GM12878 (cell line): ENCODE results near the gene DNAJB2. TPM values are rescaled to one million over a fixed set of nuclear protein-coding genes. Genes with fewer than 3 reads are reported as not detected.

Experiments
- ATAC-seq: fragments of 200-7000 bp; cut with Tn5 transposase; 3 replicates; pipeline ENCODE4 v1.9.1; 2020; ENCODE audit warnings: mild to moderate bottlenecking, moderate library complexity
- BruUV-seq: library from RNA; stranded (reverse); fragments of 400-500 nt; replicated peaks from 2 replicates; lab custom pipeline; 2021; lab: Mats Ljungman, UMichigan
- CTCF ChIA-PET: fragments of 300-600 bp; sonication (Branson Sonifier 250); formaldehyde crosslinking; extraction: SDS; loops from one replicate; lab custom pipeline; 2021; ENCODE audit warnings: inconsistent platforms; lab: Yijun Ruan, JAX
- POLR2A ChIA-PET: fragments of 350-600 bp; formaldehyde crosslinking; extraction: SDS; loops from one replicate; lab custom pipeline; 2021; ENCODE audit warnings: inconsistent platforms; lab: Charles Lee
- RAD21 ChIA-PET: fragments of 300-600 bp; sonication (Branson Sonifier 250); formaldehyde crosslinking; loops from one replicate; lab custom pipeline; 2023; ENCODE audit warnings: antibody characterized with exemption; ENCODE audit not compliant: unreplicated experiment; lab: Charles Lee
- SMC1A ChIA-PET: fragments of 300-600 bp; sonication (Branson Sonifier 250); formaldehyde crosslinking; loops from one replicate; lab custom pipeline; 2023; ENCODE audit not compliant: unreplicated experiment, uncharacterized antibody; lab: Charles Lee
- DNase-seq: peaks from one replicate; pipeline ENCODE4 v3.0.0-alpha.2; 2011; ENCODE audit warnings: low read depth, low spot score
- FAIRE-seq: peaks from 3 replicates; lab custom pipeline; 2011; peaks lifted over from hg19 to GRCh38; lab: Jason Lieb, UNC
- H2AFZ ChIP-seq: 2 replicates; pipeline ENCODE4 v1.6.0; 2011; ENCODE audit warnings: low read depth, low read length, control low read depth; ENCODE audit not compliant: control insufficient read depth
- H3K27ac ChIP-seq: 2 replicates; pipeline ENCODE4 v1.5.1; 2011; ENCODE audit warnings: control low read depth; ENCODE audit not compliant: control insufficient read depth, insufficient read depth
- H3K27me3 ChIP-seq, 2 experiments: replicated peaks in 1 of 2; 2 replicates each; pipeline versions ENCODE4 v1.6.0 to v1.6.1; 2011; ENCODE audit warnings: low read length in 1 of 2; ENCODE audit not compliant: control insufficient read depth in 2 of 2, insufficient read depth in 2 of 2
- H3K36me3 ChIP-seq, 2 experiments: 2 replicates each; pipeline ENCODE4 v1.5.1; 2011; ENCODE audit warnings: low read length in 1 of 2; ENCODE audit not compliant: control insufficient read depth in 2 of 2, insufficient read depth in 2 of 2
- H3K4me1 ChIP-seq: 2 replicates; pipeline ENCODE4 v1.6.1; 2011; ENCODE audit warnings: mild to moderate bottlenecking, low read length, moderate library complexity, mixed read lengths; ENCODE audit not compliant: control insufficient read depth, insufficient read depth
- H3K4me2 ChIP-seq: 2 replicates; pipeline ENCODE4 v1.6.0; 2011; ENCODE audit warnings: control low read depth; ENCODE audit not compliant: control insufficient read depth, insufficient read depth
- H3K4me3 ChIP-seq: fragments of 200-600 bp; sonication (generic); 2 replicates; pipeline ENCODE4 v1.5.1; 2016
- H3K79me2 ChIP-seq: 2 replicates; pipeline ENCODE4 v1.6.0; 2011; ENCODE audit warnings: low read length; ENCODE audit not compliant: control insufficient read depth, insufficient read depth
- H3K9ac ChIP-seq: 2 replicates; pipeline ENCODE4 v1.8.0; 2011; ENCODE audit warnings: low read length, control low read depth, mixed read lengths; ENCODE audit not compliant: control insufficient read depth, insufficient read depth
- H3K9me3 ChIP-seq: replicated peaks from 3 replicates; pipeline ENCODE4 v1.5.1; 2011; ENCODE audit warnings: mild to moderate bottlenecking, low read length; ENCODE audit not compliant: control insufficient read depth, insufficient read depth
- H4K20me1 ChIP-seq: 2 replicates; pipeline ENCODE4 v1.6.0; 2011; ENCODE audit not compliant: control insufficient read depth, insufficient read depth
- ATF7 ChIP-seq: fragments of 450-650 bp; IDR thresholded peaks from 2 replicates; pipeline ENCODE4 v1.6.1; 2016; ENCODE audit warnings: low read depth, mild to moderate bottlenecking
- EP300 ChIP-seq, 2 experiments: fragments of 150-350 bp in 1 of 2; IDR thresholded peaks; 2 replicates each; pipeline ENCODE4 v1.6.1; 2011 to 2012; ENCODE audit warnings: low read depth in 2 of 2, low read length in 2 of 2, borderline replicate concordance in 1 of 2, improper control_type of control experiment in 1 of 2, inconsistent platforms in 1 of 2; ENCODE audit not compliant: control insufficient read depth in 1 of 2
- ESRRA ChIP-seq: IDR thresholded peaks from 2 replicates; pipeline ENCODE4 v1.6.1; 2012; ENCODE audit warnings: mild to moderate bottlenecking, low read length, improper control_type of control experiment
- FOXK2 ChIP-seq: fragments of 450-650 bp; IDR thresholded peaks from 2 replicates; pipeline ENCODE4 v1.6.1; 2017; ENCODE audit warnings: mild to moderate bottlenecking, moderate library complexity
- NBN ChIP-seq: fragments of 450-650 bp; IDR thresholded peaks from 2 replicates; pipeline ENCODE4 v1.6.1; 2016
- PBX3 ChIP-seq: IDR thresholded peaks from 2 replicates; pipeline ENCODE4 v1.6.1; 2011; ENCODE audit warnings: mild to moderate bottlenecking, low read depth, low read length, moderate library complexity; ENCODE audit not compliant: insufficient replicate concordance
- RAD21 ChIP-seq: IDR thresholded peaks from 2 replicates; pipeline ENCODE4 v1.6.1; 2011; ENCODE audit warnings: mild to moderate bottlenecking, low read depth, low read length, moderate library complexity; ENCODE audit not compliant: insufficient read depth
- REST ChIP-seq: IDR thresholded peaks from 2 replicates; pipeline ENCODE4 v1.6.1; 2012; ENCODE audit warnings: mild to moderate bottlenecking, low read depth, low read length
- WRNIP1 ChIP-seq: IDR thresholded peaks from 2 replicates; pipeline ENCODE4 v1.6.1; 2011; ENCODE audit warnings: low read depth, low read length, improper control_type of control experiment, borderline replicate concordance
- WGBS: methylation state at CpG from one replicate; pipeline ENCODE4 v1.1.6; 2016; ENCODE audit warnings: low lambda C conversion rate; ENCODE audit not compliant: insufficient replicate concordance, insufficient coverage; ENCODE audit errors: missing lambda C conversion rate; 5-methylcytosine and 5-hydroxymethylcytosine counted together
- in situ Hi-C: fragments of 300-500 bp; cut with MboI; formaldehyde crosslinking; loops from 9 replicates; pipeline ENCODE4 v1.14.3; 2018; ENCODE audit warnings: mixed read lengths
- intact Hi-C: fragments of 100-400 bp; cut with micrococcal nuclease; formaldehyde crosslinking; loops from one replicate; pipeline ENCODE4 v1.14.2; 2022; ENCODE audit not compliant: unreplicated experiment
- polyA plus RNA-seq, 11 experiments: library from polyadenylated mRNA; depleted of rRNA in 4 of 11; unstranded in 6 of 11; stranded (reverse) in 5 of 11; fragments of >200 nt; fragmentation: Nextera tagmentation in 4 of 11; fragmentation: Illumina TruSeq in 1 of 11; extraction: Ambion mirVana in 4 of 11; extraction: Trizol in 1 of 11; gene quantifications; 1 replicate in 1 of 11; 2 replicates in 10 of 11; pipeline versions ENCODE4 v1.2.1 to v1.2.3, GENCODE V29; 2011 to 2016; ENCODE audit warnings: inconsistent platforms in 2 of 11, missing spikeins in 2 of 11, low read depth in 1 of 11
- total RNA-seq, 4 experiments: library from RNA; depleted of rRNA in 3 of 4; stranded (reverse); fragments of >200 nt in 3 of 4; fragmentation: Illumina TruSeq in 1 of 4; extraction: Trizol in 1 of 4; gene quantifications; 2 replicates each; pipeline versions ENCODE4 v1.2.1 to v1.2.3, GENCODE V29; 2013 to 2021
- TF ChIP-seq, protein P1 (sequence below), 3 experiments: IDR thresholded peaks in 2 of 3; conservative IDR thresholded peaks in 1 of 3; 2 replicates each; pipeline ENCODE4 v1.5.1; 2011; ENCODE audit warnings: low read depth in 3 of 3, low read length in 3 of 3, mild to moderate bottlenecking in 3 of 3, control low read depth in 2 of 3, moderate library complexity in 2 of 3, inconsistent platforms in 1 of 3, mixed read lengths in 1 of 3; ENCODE audit not compliant: control insufficient read depth in 2 of 3, insufficient read depth in 1 of 3; ENCODE audit errors: extremely low read depth in 1 of 3
- TF ChIP-seq, protein P2 (sequence below): IDR thresholded peaks from 2 replicates; pipeline ENCODE4 v1.6.1; 2011; ENCODE audit warnings: low read depth, mild to moderate bottlenecking, low read length, moderate library complexity, borderline replicate concordance; ENCODE audit errors: extremely low read depth
- TF ChIP-seq, protein P3 (sequence below): fragments of 450-650 bp; IDR thresholded peaks from 2 replicates; pipeline ENCODE4 v1.6.1; 2016; ENCODE audit warnings: mild to moderate bottlenecking

Gene DNAJB2
- total and polyA plus RNA-seq, 10 of the 15 experiments (the other 5 are each of a cell fraction or from before 2014, with no cell fraction given) = 0.26 to 36.5 (median 12.5) TPM

DNA sequence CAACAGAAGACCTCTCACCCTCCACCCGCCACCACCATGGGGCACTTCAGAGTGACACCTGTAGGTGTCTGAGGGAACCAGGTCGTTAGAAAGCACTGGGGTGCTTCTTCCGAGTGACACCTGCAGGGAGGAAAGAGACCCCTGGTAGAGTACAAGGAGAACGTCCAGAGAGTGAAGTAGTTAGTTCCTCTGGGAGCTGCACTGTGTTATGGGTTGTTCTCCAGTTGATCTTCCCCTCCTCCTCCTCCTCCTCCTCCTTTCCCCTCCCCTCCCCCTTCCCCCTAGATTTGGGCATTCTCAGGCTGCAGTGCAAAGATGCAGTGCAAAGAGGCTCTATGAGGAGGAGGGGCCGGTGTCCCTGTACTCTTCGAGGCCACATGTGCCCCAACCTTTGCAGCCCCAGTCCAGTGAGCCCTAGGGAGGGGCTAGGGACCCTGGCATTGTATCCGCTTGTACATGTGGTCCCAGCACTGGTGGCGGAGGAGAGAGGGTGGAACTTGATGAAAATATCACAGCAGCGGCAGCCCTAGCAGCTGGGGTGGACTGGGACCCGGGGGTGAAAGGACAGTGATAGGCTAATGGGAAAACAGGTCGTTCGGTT lies 850 bp downstream of the DNAJB2 start:
- FAIRE-seq (peak; percentile 41), ATAC-seq (no peak), DNase-seq (peak; percentile 38)
- peak overlapping the region; percentile 73 for H3K9ac ChIP-seq
- peak overlapping the region; percentile 66 for H3K27ac ChIP-seq
- H3K4me3 ChIP-seq = peak overlapping the region; percentile 66
- peaks cover 6% of the 10 kb centered on the region for H3K79me2 ChIP-seq
- in situ Hi-C loops = no loop called here
- CTCF ChIA-PET = interaction anchor here (0.7 to 13.5 kb wide), 14 partner anchors 13 to 121 kb away, joined by 3 to 257 read pairs (median 5); partner anchors contain the start of genes GLB1L, SLC23A3, STK16 and TUBA4A
- H4K20me1 ChIP-seq = no peaks in the 10 kb centered on the region
- RAD21 ChIA-PET = interaction anchor here (1.1 to 5.9 kb wide), 8 partner anchors 13 to 121 kb away, joined by 3 to 78 read pairs (median 16); partner anchors contain the start of genes CNPPD1, GLB1L, STK16 and TUBA4A
- H2AFZ ChIP-seq = peak overlapping the region; percentile 69
- H3K9me3 ChIP-seq = no peaks in the 10 kb centered on the region
- SMC1A ChIA-PET = interaction anchor here (2.5 to 8.8 kb wide), 3 partner anchors 13 to 104 kb away, joined by 11 to 98 read pairs (median 96); partner anchors contain the start of genes CNPPD1, TUBA4A and TUBA4B
- no peaks in the 10 kb centered on the region; a peak in 1 of 4 replicates for H3K36me3 ChIP-seq
- no TSS peak for BruUV-seq
- intact Hi-C loops = loop anchor here (1.0 to 5.0 kb wide), 7 partner anchors 15 to 317 kb away; partner anchors contain the start of genes ANKZF1, ATG9A, CNPPD1 and NHEJ1
- H3K27me3 ChIP-seq = no peaks in the 10 kb centered on the region
- H3K4me2 ChIP-seq = peak overlapping the region; percentile 95
- POLR2A ChIA-PET = interaction anchor here (0.9 to 7.0 kb wide), 8 partner anchors 8 to 108 kb away, joined by 3 to 160 read pairs (median 15); partner anchors contain the start of genes ANKZF1, ATG9A, CNPPD1 and DNPEP
- H3K4me1 ChIP-seq = peaks cover 26% of the 10 kb centered on the region
- 44% methylated on average over 12 of the region's 12 CpGs for WGBS
- TF ChIP-seq, protein P1, sequence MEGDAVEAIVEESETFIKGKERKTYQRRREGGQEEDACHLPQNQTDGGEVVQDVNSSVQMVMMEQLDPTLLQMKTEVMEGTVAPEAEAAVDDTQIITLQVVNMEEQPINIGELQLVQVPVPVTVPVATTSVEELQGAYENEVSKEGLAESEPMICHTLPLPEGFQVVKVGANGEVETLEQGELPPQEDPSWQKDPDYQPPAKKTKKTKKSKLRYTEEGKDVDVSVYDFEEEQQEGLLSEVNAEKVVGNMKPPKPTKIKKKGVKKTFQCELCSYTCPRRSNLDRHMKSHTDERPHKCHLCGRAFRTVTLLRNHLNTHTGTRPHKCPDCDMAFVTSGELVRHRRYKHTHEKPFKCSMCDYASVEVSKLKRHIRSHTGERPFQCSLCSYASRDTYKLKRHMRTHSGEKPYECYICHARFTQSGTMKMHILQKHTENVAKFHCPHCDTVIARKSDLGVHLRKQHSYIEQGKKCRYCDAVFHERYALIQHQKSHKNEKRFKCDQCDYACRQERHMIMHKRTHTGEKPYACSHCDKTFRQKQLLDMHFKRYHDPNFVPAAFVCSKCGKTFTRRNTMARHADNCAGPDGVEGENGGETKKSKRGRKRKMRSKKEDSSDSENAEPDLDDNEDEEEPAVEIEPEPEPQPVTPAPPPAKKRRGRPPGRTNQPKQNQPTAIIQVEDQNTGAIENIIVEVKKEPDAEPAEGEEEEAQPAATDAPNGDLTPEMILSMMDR (IDR thresholded peaks at IDR 0.05 in 2 of 3, conservative IDR thresholded peaks at IDR 0.05 in 1 of 3; ENCODE audit: control insufficient read depth in 2 of 3, extremely low read depth in 1 of 3, insufficient read depth in 1 of 3, low read depth in 3 of 3, low read length in 3 of 3) = peak in 1 of 3 experiments; percentile 25; a peak in 3 of 6 replicates
- TF ChIP-seq NBN = peak; percentile 81
- TF ChIP-seq ATF7 = peak; percentile 16; the same call in 1 of the 2 replicates
- TF ChIP-seq, protein P2, sequence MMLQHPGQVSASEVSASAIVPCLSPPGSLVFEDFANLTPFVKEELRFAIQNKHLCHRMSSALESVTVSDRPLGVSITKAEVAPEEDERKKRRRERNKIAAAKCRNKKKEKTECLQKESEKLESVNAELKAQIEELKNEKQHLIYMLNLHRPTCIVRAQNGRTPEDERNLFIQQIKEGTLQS = no peak
- TF ChIP-seq ESRRA = no peak
- no peak for TF ChIP-seq REST
- TF ChIP-seq WRNIP1 = 0 out of 2 replicates have a peak, but pooled peaks have one; percentile 52
- TF ChIP-seq PBX3 = peak; percentile 44
- TF ChIP-seq FOXK2 = no peak
- TF ChIP-seq, protein P3, sequence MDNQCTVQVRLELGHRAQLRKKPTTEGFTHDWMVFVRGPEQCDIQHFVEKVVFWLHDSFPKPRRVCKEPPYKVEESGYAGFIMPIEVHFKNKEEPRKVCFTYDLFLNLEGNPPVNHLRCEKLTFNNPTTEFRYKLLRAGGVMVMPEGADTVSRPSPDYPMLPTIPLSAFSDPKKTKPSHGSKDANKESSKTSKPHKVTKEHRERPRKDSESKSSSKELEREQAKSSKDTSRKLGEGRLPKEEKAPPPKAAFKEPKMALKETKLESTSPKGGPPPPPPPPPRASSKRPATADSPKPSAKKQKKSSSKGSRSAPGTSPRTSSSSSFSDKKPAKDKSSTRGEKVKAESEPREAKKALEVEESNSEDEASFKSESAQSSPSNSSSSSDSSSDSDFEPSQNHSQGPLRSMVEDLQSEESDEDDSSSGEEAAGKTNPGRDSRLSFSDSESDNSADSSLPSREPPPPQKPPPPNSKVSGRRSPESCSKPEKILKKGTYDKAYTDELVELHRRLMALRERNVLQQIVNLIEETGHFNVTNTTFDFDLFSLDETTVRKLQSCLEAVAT = peak; percentile 56
- TF ChIP-seq EP300 (IDR thresholded peaks at IDR 0.05; ENCODE audit: borderline replicate concordance in 1 of 2, control insufficient read depth in 1 of 2, low read depth in 2 of 2, low read length in 2 of 2) = peak in 1 of 2 experiments; percentile 24; a peak in 1 of 4 replicates
- peak; percentile 13; the same call in 1 of the 2 replicates for TF ChIP-seq RAD21
